Brain pericyte (primary cell): ENCODE results near the gene FBXL17.

Source experiments
- DNase-seq: peaks from one replicate; pipeline ENCODE4 v3.0.0-alpha.2; 2012; ENCODE audit warnings: low read depth, low spot score

The FBXL17 gene

DNA sequence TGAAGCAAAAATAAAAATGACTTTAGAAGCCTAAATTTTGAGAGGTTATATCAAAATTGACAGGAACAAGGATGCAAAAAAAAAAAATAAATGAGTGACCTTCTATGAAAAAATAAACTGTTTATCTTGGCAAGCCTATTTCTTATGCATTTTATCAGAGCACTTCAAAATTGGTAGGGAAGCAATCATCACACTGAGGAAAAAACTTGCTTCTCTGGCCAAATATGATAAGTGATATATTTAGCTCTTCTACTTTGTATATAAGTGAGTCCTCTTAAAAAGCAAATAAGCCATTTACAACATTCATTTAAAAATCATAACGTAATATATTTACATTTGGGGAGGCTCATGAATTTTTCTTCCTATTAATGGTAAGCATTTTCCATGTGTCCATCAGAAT, 287.1 kb downstream of the FBXL17 start:
- no peak for DNase-seq

DNA sequence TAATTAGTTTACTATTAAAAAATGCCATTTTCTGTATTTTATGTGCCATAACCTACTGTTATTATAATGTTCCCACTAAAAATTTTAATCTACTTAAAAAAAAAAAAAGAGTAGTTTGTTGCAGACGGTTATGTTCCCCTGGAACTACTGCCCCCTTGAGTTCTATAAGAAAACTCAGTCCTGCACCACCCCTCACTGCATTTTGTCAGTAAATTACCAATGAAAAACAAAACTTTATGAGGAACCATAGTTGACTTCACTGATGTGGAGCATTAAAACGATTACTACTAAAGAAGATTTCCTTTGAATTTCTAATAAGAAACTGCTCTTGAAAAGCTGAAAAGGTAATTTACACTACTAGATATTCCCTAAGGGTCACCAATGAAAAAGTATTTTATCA, 288.7 kb downstream of the FBXL17 start:
- no peak for DNase-seq

DNA sequence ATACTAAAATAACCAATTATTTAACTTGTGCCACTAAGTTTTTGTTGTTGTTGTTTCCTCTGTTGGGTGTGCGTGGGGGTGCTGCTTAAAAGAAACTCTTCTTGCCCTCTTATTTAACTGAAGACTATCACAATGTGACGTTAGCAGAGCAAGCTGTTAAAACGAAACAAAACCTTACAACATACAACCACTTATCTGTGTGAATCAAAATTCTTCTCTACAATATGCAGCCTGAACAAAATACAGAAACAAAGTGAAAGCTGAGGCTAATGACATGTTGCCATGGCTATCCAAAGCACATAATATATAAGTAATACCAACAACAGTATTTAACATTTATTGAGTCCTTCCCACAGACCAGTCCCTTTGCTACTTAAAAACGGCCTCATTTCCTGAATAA, 291.0 kb downstream of the FBXL17 start:
- DNase-seq: no peak

DNA sequence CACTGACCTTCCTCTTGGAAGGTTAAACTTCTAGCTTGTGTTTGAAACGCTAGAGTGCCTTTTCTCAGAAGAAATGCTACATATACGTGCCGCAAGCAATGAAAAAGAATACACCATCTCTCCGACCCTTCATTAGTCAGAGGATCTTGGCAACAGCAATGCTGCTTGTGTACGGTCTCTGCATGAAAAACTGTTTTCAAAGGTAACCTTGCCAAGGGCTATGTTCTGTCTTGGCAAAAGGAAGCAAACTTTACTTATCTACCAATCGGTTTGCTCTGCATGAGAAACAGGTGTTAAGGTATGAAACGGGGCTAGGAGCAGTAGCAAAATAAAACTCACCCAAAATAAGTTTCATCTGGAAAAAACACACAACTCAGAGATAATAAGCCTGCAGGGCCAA, 297.8 kb downstream of the FBXL17 start:
- DNase-seq: no peak

DNA sequence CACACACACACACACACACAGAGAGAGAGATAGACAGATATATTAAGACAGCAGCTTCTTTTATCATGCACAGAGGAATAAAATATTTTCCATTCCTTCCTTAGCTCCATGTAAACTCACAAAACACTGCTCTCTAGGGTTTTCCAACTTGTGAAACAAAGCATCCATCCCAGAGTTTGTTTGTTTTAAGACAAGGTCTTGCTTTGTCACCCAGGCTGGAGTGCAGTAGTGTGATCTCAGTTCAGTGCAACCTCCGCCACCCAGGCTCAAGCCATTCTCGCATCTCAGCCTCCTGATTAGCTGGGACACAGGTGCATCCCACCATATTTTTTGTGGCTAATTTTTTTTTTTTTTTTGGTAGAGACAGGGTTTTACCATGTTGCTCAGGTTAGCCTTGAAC, 298.7 kb downstream of the FBXL17 start:
- DNase-seq: no peak

DNA sequence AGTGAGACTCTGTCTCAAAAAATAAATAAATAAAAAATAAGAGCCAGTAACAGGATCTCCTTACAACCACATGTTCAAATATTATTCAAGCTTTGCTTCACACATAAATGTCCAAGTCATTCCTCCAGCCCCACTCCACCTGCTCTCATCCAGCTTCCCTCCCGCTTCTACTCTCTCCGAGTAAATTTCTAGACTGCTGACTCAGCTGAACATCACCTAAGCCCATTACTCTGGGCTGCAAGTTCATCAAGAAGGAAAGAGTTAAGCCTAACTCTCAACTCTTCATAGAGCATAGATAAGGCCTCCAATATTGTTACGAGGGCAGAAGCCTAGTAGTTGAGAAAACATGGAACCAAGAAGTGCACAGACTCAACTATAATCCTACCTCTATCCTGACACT, 300.2 kb downstream of the FBXL17 start:
- DNase-seq: no peak

DNA sequence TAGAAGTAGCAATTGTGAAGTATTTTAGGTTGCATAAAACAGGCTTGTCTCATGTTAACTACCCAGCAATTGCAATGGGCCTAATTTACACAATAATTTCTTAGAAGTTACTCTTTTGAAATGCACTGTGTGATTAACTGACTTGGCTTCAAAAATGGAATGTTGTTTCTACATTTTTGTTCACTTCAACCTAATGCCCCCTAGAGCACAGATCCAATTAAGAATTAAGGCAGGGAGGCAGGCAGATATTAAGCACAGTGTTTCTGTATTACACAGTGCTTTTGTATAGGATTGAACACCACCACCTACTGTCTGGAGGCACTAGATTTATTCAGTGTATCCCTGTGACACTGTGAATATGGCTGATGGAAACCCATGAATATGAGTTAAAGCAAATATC, 302.1 kb downstream of the FBXL17 start:
- DNase-seq: no peak

DNA sequence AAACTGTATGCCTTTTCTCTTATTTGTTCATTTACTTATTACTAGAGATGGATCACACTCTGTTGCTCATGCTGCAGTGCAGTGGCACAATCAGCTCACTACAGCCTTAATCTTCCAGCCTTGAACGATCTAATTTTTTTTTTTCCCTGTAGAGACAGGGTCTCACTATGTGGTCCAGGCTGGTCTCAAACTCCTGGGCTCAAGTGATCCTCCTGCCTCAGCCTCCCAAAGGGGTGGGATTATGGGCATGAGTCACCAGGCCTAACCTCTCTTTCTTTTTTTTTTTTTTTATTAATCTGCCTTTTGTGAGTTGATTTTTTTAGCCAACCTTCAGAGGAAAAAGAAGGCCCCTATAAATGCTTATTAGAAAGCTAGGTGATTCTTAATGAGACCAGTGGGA, 303.0 kb downstream of the FBXL17 start:
- no peak for DNase-seq

DNA sequence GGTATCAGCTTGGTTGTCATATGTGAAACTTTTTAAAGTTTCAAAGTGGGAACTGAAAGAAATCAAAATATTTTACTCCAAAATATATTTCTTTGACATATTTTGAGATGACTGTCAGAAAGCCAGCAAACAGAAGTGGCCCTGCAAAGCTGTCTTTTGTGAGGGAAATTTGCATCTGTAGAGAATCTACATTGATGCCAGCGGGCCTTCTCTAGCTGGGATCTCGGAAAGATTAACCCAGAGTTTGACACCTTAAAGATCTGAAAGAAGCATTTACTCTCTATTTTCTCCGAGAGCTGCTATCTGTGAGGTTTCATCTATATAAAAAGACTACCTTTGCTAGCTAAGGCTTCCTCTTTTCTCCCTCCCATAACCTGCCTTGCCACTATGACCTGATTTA, 303.6 kb downstream of the FBXL17 start:
- DNase-seq: no peak

DNA sequence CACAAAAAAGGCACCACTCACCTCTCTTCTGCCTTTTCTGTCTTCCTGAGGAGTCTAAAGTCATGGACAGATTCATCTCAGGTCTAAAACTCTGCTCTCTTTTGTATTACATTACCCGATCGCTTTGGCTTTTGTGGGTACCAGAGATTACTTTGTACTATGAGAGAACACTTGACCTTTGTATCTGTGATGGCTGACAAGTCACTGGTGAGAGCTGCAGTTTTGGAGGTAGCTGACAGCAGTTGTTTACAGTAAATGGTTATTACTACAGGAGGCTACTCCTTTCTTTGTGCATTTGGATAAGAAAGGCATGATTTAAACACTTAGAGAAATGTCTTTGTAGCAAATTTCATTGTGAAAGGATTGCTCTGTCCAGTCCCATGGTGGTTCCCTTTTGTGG, 307.3 kb downstream of the FBXL17 start:
- DNase-seq: no peak

DNA sequence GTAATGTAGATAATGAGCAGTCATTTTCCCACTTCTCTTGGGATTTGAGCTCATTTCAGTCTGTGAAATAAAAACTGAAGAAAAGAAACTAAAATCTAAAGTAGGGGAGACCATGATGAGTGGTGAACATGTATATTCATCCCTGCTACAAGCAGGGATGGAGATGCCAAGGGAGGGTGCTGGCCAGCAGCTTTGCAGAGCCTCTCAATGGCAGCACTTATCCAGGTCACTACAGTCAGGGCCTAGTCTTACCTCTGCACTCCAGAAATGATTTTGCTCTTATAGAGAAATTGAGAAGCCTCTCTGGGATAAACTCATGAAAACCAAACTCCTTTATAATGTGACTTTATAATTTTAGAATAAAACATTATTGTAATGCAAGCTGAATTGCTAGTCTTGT, 317.6 kb downstream of the FBXL17 start:
- DNase-seq: no peak

DNA sequence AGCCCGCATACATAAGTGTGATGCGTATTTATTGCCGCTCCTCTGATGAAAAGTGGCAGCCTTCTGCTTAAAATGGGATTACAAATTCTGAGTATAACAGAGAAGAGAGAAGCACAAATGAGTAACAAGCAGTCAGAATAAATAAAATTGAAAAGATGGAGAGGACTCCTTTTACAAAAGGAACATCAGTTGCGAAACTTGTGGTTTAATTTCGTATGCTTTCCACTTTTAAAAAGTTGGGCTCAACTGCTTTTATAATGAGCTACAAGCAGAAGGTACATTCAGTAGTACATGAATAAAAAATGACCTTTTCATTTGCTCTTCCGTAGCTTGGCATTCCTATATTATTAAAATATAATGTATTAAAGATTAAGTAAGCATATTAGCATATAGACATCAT, 320.0 kb downstream of the FBXL17 start:
- no peak for DNase-seq

DNA sequence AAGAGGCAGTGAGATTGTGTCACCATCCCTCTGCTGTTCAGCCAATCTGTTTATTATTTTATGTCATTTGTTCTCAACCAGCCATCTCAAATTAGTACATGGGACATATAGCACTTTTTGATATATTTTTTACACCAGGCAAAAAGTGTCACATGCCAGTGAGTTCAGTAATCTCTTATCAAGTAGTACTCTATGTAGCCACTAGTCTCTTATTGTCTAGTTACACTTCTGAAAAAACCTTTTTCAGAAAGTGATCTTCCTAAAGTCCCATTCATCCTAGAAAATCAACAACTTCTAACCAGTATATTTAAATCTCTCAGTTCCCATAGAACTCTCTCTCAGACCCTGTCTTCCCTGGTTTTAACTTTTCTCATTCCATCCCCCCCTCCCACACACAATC, 321.6 kb downstream of the FBXL17 start:
- DNase-seq: no peak

DNA sequence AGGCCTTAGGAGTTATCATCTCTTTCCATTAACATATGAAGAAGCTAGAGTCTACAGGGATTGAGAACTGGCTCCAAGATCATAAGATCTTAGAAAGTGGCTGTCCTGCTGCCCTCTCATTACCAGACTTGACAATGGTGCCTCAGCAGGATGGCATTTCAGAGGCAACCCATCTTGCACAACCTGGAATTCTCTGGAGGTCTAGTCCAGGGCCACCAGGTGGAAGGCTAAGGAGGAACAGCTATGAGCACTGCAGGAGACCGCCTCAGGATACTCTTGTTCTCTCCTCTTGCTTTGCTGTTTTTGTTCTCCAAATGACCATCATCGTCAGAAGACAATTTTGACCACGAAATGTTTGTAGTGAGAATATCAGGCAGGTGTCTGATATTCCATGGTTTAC, 322.6 kb downstream of the FBXL17 start:
- DNase-seq: no peak

DNA sequence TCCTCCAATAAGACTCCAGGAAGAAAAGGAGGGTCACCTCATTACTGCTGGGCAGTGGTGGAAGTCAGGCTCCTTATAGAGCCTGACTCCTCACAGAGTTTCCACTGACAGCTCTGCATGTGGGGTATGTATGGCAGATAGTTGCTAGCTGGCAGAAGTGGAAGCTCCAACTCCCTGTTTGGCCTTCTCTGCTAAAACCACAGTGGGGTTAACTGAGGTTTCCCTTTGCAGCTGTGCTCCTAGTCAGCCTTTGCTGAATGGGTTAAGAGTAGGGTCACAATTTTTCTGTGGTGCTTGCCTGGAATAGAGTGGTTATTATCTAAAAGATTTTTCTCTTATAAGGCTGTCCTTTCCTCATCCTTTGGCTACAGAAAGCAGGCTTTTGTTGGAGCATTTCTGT, 327.5 kb downstream of the FBXL17 start:
- no peak for DNase-seq

DNA sequence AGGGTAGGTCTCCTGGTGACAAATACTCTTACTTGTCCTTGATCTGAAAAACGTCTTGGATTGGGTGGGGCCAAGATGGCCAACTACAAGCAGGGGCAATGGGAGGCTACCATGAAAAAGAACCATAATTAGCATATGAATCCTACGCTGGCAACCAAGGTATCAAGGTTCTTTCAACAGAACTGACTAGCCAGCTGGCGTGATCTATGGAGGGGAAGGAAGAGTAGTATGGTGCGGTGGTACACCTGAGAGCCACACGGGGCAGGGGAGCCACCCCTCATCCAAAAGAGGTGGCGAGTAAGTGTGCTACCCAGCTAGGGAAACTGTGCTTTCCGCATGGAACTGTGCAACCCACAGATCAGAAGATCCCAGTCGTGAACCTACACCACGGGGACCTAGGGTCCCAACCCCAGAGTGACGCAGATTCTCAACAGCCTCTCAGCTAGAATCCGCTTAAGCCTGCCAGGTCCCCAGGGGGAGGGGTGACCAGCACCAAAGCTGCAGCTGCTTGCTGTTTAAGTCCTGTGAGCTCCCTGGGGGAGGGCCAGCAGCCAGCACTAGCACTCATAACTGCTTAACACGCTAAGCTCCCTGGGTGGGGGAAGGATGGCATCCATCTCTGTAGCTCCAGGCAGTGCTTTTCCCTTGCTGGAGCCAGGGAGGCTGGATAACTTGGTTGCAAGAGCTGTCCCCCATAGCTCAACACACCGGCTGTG, 334.8 kb downstream of the FBXL17 start:
- no peak for DNase-seq

DNA sequence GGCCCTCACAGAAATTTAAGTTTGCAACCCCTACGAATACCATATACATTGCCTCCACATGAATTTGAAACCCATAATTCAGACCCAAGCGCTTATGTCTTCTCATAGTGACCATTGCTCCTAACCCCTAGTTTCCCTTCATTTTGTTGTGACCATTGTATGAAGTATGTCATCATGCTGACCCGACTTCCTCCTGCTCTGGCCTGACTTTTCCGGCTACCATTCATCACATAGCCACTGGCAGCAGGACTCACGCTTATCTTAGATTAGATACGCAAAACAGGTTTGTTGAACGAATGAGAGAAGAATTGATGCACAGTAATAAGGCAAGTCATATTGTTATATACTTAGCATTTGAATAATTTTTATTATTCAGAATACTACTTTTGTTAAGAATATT, 345.4 kb downstream of the FBXL17 start:
- DNase-seq: no peak

DNA sequence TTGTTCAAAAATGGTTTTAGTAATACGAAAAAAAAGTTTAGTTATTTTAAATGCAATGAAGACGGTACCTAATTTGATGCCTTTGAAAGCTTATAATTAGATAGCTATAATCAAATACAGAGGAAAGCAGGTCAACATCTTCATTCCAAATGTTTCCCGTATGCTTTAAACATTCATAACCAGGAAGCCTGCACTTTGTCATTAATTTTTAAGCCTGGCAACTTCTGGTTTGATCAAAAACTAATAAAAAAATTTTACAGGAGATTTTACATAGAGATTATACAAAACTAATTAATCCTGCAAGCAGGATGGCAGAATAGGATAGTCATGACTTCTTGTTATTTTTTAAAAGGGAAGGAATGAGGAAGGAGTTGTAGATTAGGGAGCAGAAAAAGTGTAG, 353.0 kb downstream of the FBXL17 start:
- no peak for DNase-seq

DNA sequence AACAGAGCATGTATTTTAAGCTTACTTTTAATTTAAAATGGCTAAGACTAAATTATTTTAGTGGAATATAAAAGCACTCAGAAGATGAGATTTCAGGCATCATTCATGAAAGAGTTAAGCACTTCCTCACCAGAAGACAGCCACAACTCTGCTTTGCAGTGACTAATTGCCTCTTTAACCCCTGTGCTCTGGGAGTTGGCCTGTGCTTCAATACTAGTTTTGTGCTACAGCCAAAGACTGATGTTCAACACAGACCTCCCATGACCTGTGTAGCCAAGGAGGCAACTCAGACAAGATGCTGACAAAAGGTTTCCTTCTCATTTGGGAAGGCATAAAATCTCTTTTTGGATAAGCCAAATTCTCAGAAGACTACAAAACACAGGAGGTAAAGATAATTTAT, 353.5 kb downstream of the FBXL17 start:
- DNase-seq: no peak

DNA sequence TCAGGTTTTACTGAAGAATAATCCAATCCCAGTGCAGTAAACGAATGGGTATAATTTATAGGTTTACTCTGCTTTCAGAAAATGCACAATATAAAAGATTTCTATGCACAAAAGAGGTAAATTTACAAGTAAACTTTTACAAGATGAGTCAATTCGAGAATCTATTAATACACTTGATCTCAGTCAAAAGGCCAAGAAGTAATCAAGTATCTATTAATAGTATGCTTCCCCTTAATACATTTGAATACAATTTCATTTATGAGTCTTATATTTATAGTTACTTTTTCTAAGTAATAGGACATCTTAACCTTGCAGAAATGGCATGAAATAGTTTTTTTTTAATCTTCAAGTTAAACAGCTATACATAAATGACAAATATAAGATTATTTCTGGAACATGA, 355.9 kb downstream of the FBXL17 start:
- no peak for DNase-seq

DNA sequence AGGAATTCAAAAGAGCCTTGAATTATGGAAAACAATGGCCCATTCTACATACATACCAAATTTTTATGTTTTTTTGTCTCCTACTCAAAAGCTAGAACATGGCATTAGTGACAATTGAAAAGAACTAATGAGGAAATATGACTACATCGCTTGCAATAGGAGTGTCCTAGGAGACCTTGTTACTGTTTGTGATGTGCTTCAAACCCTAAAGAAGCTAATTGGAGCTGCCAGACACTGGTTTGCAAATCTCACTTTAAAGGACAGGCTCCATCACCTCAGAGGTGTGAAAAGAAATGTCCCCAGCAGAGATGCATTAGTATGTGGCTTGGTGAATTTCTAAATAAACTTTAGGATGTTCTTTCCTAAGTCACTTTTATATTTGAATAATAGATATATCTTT, 356.9 kb downstream of the FBXL17 start:
- DNase-seq: no peak

DNA sequence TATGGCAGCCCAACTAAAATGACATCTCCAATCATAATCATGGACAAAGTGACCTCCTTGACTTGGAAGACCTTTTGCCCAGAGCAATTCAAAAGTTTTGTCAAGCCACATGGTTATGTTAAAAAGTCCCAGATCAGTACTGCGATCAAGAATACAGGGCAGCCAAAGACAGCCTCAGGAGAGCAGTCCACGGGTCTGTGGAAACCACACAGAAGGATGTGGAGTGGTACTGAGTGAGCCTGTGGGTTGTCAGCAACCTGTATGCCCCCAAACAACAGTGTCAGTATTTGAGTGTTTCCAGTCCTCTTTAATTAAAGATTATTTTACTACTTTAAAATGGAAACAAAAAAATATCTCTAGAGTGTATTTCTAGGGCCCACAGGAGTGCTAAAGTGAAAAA, 365.8 kb downstream of the FBXL17 start:
- DNase-seq: no peak

DNA sequence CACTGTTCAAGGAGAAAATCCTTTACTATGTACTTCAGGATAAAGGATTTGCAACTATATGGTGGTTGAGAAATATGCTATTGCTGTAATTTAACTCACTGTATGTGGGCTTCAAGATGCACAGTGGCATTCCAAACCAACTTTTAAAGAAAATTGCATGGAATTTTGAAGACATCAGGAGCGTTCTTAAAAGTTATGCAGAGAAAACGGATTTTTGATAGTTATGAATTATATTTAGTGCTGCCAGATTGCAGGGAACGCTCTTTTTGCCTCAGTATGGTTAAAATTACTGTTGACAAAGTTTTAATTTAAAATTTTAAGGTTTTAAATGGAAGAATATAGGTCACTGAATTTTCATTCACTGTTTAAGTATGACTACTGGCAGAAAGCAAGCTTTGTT, 375.1 kb downstream of the FBXL17 start:
- no peak for DNase-seq

DNA sequence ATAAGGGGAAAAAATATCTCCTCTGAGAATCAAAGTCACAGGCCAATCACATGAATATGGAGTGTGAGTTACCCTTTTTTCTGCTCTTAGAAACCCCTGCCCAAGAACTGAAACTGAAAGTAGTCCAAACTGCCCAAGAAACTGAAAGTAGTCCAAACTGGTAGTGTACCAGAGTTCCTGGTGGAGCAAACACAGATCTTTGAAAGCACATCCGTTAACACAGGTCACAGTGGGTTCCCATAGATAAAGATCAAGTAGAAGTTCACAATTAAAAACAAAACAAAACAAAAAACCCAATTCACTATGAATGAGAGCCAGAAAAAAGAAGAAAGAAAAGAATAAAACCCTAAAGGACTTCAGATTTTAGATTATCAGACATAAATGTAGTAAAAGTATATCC, 378.7 kb downstream of the FBXL17 start:
- DNase-seq: peak; percentile 13
